ENCODE measurements around the gene RPL38.

RPL38 gene

DNA sequence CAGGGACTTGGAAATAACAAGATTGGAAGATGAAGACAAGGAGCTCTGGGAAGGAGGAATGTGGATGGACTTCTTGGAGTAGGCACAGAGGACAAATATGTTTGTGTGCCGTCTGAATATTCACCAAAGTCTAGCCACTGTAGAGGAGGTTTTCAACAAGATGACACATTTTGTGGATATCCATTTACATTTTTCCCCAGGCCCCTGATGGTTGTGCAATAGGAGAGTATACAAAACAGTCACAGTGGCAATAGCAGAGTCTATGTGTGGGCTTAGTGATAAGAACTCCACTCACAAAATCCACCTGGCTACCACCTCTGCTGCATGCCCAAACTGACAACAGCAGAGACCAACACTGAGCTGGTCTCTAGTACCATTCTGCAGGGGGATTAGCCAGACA lies 32.6 kb upstream of the RPL38 start:
- Histone ChIP-seq H3K27me3 (ENCODE audit: insufficient read depth, low read depth) (peaks cover 34% of the 10 kb centered on the region), H3K4me1 (ENCODE audit: low read depth, poor library complexity, severe bottlenecking) (no peaks in the 10 kb centered on the region), H3K4me2 (no peak overlapping the region), H3K79me2 (ENCODE audit: insufficient read depth, low read depth) (no peaks in the 10 kb centered on the region), H4K20me1 (ENCODE audit: insufficient read depth) (no peaks in the 10 kb centered on the region), H3K36me3 (ENCODE audit: insufficient read depth) (no peaks in the 10 kb centered on the region), H3K27ac (no peak overlapping the region), H3K4me3 (IDR thresholded peaks at IDR 0.05; ENCODE audit: insufficient read depth, low read depth, low read length) (no peak overlapping the region), H2AFZ (ENCODE audit: low read depth) (no peak overlapping the region), H3K9ac (no peak overlapping the region)
- TF ChIP-seq CTCF (conservative IDR thresholded peaks at IDR 0.05; ENCODE audit: low read depth, low read length) = no peak

DNA sequence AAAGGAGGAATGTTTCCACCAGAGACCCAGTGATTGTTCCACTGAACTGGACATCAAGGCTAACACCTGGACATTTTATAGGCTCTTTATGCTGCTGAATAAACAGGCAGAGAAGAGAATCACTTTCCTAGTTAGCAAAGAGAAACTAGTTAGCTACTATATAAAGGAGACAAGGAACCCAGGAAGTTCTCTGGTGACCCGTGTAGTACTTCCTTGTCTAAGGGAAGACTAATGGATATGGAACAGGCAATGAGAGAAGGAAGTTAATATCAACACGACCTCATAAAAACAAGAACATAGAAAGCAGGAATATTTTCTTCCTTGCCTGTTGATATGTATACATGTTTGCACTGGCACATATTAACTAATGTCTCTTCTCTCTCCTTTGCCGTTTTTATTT lies 30.8 kb upstream of the RPL38 start:
- H3K27ac ChIP-seq = no peak overlapping the region
- H3K4me2 ChIP-seq = no peak overlapping the region
- H2AFZ ChIP-seq (ENCODE audit: low read depth) = no peak overlapping the region
- H3K79me2 ChIP-seq (ENCODE audit: insufficient read depth, low read depth) = no peaks in the 10 kb centered on the region
- TF ChIP-seq CTCF (conservative IDR thresholded peaks at IDR 0.05; ENCODE audit: low read depth, low read length) = no peak
- H3K36me3 ChIP-seq (ENCODE audit: insufficient read depth) = no peaks in the 10 kb centered on the region
- H3K4me1 ChIP-seq (ENCODE audit: low read depth, poor library complexity, severe bottlenecking) = no peaks in the 10 kb centered on the region
- peaks cover 40% of the 10 kb centered on the region for H3K27me3 ChIP-seq (ENCODE audit: insufficient read depth, low read depth)
- no peak overlapping the region for H3K4me3 ChIP-seq (IDR thresholded peaks at IDR 0.05; ENCODE audit: insufficient read depth, low read depth, low read length)
- no peak overlapping the region for H3K9ac ChIP-seq
- no peaks in the 10 kb centered on the region for H4K20me1 ChIP-seq (ENCODE audit: insufficient read depth)

DNA sequence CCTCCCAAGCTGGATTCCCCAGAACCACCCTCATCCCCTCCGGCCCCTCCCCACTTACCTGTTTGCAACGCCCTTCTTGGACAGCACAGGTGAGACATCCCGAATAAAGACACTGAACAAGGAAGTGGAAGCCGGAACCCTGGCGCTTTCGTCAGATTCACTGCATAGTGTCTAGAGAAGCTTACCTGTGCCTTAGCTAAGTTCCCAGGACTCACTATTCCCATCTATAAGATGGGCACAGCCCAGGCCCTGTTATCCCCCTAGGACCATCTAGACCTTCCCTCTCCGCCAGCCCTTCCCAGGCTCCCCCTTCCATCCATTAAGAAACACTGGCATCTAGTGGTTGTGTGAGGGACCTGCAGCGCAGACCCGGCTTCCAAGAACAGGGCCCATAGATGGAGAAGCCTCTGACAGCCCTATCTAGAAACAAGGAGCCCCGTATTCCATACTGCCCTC lies 26.9 kb upstream of the RPL38 start:
- Histone ChIP-seq H4K20me1 (ENCODE audit: insufficient read depth) (no peaks in the 10 kb centered on the region), H3K79me2 (ENCODE audit: insufficient read depth, low read depth) (no peaks in the 10 kb centered on the region), H3K4me2 (no peak overlapping the region), H3K36me3 (ENCODE audit: insufficient read depth) (no peaks in the 10 kb centered on the region), H3K9ac (no peak overlapping the region), H3K4me3 (IDR thresholded peaks at IDR 0.05; ENCODE audit: insufficient read depth, low read depth, low read length) (no peak overlapping the region), H3K27ac (no peak overlapping the region), H3K4me1 (ENCODE audit: low read depth, poor library complexity, severe bottlenecking) (no peaks in the 10 kb centered on the region), H3K27me3 (ENCODE audit: insufficient read depth, low read depth) (peaks cover 68% of the 10 kb centered on the region), H2AFZ (ENCODE audit: low read depth) (no peak overlapping the region)
- peak; percentile 77 for TF ChIP-seq CTCF (conservative IDR thresholded peaks at IDR 0.05; ENCODE audit: low read depth, low read length)

DNA sequence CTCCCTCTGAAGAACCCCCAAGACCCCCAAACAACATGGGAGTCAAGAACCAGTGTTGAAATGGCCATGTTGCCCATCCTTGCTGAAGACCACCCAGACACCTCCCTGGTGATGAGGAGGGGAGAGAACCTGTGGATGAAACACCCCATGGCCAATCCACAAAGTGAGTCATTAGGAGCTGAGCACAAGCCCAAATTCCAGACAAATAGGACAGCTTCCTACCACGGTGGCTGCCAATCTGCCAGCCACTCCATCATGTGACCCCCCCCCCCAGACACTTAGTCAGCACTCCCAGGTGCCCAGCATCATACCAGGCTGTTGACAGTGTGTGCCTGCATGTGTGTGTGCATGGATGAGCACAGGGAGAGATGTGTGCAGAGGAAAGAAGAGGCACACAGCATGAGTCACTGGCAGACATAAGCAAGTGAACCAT lies 26.4 kb upstream of the RPL38 start:
- H4K20me1 ChIP-seq (ENCODE audit: insufficient read depth) = no peaks in the 10 kb centered on the region

More for the DNA sequence above, 26.4 kb upstream of the RPL38 start:
- Histone ChIP-seq H2AFZ (ENCODE audit: low read depth) (no peak overlapping the region), H3K27ac (no peak overlapping the region), H3K4me1 (ENCODE audit: low read depth, poor library complexity, severe bottlenecking) (no peaks in the 10 kb centered on the region), H3K79me2 (ENCODE audit: insufficient read depth, low read depth) (no peaks in the 10 kb centered on the region), H3K4me2 (no peak overlapping the region), H3K36me3 (ENCODE audit: insufficient read depth) (no peaks in the 10 kb centered on the region), H3K4me3 (IDR thresholded peaks at IDR 0.05; ENCODE audit: insufficient read depth, low read depth, low read length) (no peak overlapping the region), H3K27me3 (ENCODE audit: insufficient read depth, low read depth) (peaks cover 71% of the 10 kb centered on the region), H3K9ac (no peak overlapping the region)
- 0 out of 2 replicates have a peak, but pooled peaks have one; percentile 1 for TF ChIP-seq CTCF (conservative IDR thresholded peaks at IDR 0.05; ENCODE audit: low read depth, low read length)
